ENCODE measurements around the gene ARSJ. TPM values are rescaled to one million over a fixed set of nuclear protein-coding genes. Genes with fewer than 3 reads are reported as not detected.

ARSJ gene
- total RNA-seq, 6 donors from 2014 or later: 5.4 to 29.3 (median 14.8) TPM

DNA sequence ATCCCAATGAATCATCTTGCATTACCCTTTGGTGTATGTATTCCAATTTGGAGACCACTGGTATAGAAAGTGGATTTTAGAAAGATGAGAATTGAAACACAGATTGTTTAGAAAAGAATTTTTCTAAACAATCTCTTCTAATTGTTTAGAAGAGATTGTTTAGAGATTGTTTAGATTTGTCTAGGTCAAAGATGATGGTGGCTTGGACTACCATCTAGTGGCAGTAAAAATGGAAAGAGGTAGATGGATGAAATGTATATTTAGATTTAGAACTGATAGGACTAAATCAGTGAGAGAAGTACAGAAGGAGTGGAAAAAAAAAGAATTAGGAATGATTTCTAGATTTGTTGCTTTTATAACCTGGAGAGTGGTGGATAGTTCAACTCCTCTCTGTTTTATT, 70.6 kb downstream of the ARSJ start:
- DNase-seq (no peak), ATAC-seq (ENCODE audit: low FRiP score in 2 of 2) (no peak)
- Histone ChIP-seq H3K27ac (no peak overlapping the region), H3K9me3 (no peaks in the 10 kb centered on the region), H3K27me3 (no peaks in the 10 kb centered on the region), H3K36me3 (no peaks in the 10 kb centered on the region), H3K4me3 (no peak overlapping the region), H3K4me1 (no peaks in the 10 kb centered on the region)
- TF ChIP-seq POLR2AphosphoS5 (IDR thresholded peaks at IDR 0.05) (no peak), POLR2A (IDR thresholded peaks at IDR 0.05) (no peak), EP300 (IDR thresholded peaks at IDR 0.05) (no peak)
- TF ChIP-seq, protein P1, sequence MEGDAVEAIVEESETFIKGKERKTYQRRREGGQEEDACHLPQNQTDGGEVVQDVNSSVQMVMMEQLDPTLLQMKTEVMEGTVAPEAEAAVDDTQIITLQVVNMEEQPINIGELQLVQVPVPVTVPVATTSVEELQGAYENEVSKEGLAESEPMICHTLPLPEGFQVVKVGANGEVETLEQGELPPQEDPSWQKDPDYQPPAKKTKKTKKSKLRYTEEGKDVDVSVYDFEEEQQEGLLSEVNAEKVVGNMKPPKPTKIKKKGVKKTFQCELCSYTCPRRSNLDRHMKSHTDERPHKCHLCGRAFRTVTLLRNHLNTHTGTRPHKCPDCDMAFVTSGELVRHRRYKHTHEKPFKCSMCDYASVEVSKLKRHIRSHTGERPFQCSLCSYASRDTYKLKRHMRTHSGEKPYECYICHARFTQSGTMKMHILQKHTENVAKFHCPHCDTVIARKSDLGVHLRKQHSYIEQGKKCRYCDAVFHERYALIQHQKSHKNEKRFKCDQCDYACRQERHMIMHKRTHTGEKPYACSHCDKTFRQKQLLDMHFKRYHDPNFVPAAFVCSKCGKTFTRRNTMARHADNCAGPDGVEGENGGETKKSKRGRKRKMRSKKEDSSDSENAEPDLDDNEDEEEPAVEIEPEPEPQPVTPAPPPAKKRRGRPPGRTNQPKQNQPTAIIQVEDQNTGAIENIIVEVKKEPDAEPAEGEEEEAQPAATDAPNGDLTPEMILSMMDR (IDR thresholded peaks at IDR 0.05): no peak

DNA sequence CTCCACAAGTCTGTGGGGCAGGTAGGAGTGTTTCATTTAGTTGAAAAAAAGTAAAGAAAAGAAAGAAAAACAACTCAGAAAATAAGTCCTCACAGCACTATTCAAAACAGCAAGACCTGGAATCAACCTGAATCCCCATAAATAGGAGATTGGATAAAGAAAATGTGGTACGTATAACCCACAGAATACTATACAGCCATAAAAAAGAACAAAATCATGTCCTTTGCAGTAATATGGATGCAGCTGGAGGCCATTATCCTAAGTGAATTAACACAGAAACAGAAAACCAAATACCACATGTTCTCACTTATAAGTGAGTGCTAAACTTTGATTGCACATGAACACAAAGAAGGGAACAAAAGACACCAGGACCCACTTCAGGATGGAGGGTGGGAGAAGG, 71.9 kb downstream of the ARSJ start:
- Histone ChIP-seq H3K4me1 (no peaks in the 10 kb centered on the region), H3K27me3 (no peaks in the 10 kb centered on the region), H3K36me3 (peaks cover 0 to 8% (median 2%) of the 10 kb centered on the region in 4 donors), H3K4me3 (no peak overlapping the region), H3K27ac (no peak overlapping the region), H3K9me3 (no peaks in the 10 kb centered on the region)
- no peak for ATAC-seq (ENCODE audit: low FRiP score in 2 of 2)
- no peak for TF ChIP-seq POLR2AphosphoS5 (IDR thresholded peaks at IDR 0.05)
- no peak for TF ChIP-seq EP300 (IDR thresholded peaks at IDR 0.05)
- TF ChIP-seq POLR2A (IDR thresholded peaks at IDR 0.05): no peak
- TF ChIP-seq, protein P1 (IDR thresholded peaks at IDR 0.05): no peak
- DNase-seq: no peak
- WGBS, 2 donors: 89 to 94% methylated on average over 1 of the region's 1 CpG

DNA sequence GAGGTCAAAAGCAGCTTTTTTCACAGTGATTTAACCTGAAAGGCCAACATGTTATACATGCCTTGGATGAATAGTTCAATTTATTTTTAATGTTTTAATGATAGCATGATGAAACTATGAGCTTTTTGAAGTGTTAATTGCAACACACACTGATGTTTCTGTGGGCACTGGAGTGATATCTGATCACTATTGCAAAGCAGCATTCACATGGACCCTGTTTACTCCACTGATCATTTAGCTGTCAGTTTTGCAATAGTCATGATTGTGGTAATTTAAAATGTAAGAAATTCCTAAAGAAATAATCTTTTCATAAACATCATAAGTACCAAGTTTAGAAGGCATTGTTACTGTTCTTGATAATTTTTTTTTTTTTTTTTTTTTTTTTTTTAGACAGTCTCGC, 74.1 kb downstream of the ARSJ start:
- no peak for DNase-seq
- WGBS, 2 donors: 92 to 95% methylated on average over 1 of the region's 1 CpG
- Histone ChIP-seq H3K27ac (no peak overlapping the region), H3K36me3 (peaks cover 0 to 16% (median 2%) of the 10 kb centered on the region in 4 donors), H3K27me3 (no peaks in the 10 kb centered on the region), H3K4me1 (peaks cover 0 to 8% (median 0%) of the 10 kb centered on the region in 4 donors), H3K4me3 (no peak overlapping the region), H3K9me3 (no peaks in the 10 kb centered on the region)
- TF ChIP-seq POLR2AphosphoS5 (IDR thresholded peaks at IDR 0.05): no peak
- TF ChIP-seq, protein P1 (IDR thresholded peaks at IDR 0.05): no peak
- no peak for ATAC-seq (ENCODE audit: low FRiP score in 2 of 2)

DNA sequence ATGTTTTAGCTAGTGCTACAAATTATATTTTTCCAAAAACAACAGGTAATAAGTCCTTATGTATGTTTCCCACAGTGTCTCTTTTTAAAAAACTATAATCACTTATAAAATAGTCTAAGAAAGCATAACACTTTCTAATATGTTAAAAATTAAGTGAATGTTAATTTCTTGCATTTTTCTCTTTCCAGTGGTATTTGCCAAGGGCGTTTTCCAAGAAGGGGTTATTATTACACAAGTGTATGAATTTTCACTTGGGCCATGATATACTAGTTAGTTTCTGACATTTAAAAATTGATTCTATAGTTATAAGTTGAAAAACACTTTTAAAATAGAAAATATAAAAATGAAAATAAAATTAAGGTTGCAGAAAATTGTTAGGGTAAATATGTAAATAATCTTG, 74.6 kb downstream of the ARSJ start:
- no peak for DNase-seq
- WGBS, 2 donors: 66% methylated on average over 1 of the region's 1 CpG
- peaks cover 0 to 16% (median 2%) of the 10 kb centered on the region in 4 donors for H3K36me3 ChIP-seq
- peaks cover 0 to 8% (median 0%) of the 10 kb centered on the region in 4 donors for H3K4me1 ChIP-seq
- no peaks in the 10 kb centered on the region for H3K9me3 ChIP-seq
- no peak overlapping the region for H3K4me3 ChIP-seq
- no peaks in the 10 kb centered on the region for H3K27me3 ChIP-seq
- no peak for ATAC-seq (ENCODE audit: low FRiP score in 2 of 2)
- no peak overlapping the region for H3K27ac ChIP-seq
- no peak for TF ChIP-seq POLR2AphosphoS5 (IDR thresholded peaks at IDR 0.05)
- TF ChIP-seq EP300 (IDR thresholded peaks at IDR 0.05): no peak
- TF ChIP-seq, protein P1 (IDR thresholded peaks at IDR 0.05): no peak
- TF ChIP-seq POLR2A (IDR thresholded peaks at IDR 0.05): no peak

DNA sequence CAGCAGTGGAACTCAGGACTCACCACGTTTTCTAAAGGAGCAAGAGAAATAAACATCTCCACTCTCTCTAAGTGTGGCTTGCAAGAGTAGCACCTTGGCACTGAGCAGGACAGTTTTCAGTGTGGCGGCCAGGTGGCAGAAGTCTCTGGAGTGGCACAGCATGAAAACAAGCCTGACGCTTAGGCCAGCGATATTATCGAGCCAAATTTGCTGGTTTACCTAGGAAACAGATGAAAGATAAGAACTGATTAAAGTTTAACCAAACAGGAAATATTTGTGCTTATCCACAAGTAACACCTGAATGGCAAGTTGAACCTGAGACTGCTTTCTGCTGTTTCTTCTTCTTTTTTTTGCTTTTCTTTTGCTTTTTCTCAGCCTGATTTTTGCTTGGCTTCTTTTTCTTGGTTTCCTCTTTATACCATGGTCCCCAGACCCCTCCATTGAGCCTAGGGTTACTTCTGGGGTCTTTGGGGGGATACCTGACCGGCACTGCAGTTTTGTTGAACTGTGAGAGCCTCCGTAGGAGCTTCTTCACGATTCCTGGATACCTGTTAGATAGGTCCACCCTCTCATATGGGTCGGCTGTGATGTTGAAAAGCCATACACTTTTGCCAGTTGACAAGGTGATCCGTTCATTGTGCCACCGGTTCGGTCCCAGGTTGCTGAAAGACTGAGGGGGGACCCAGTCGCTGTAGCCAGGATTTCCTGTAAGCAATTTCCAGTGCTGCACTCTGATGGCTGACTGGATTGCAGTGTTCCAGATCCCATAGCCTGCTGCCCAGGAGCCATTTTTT, 77.3 kb downstream of the ARSJ start:
- Histone ChIP-seq H3K4me1 (peaks cover 0 to 8% (median 0%) of the 10 kb centered on the region in 4 donors), H3K27me3 (no peaks in the 10 kb centered on the region), H3K36me3 (peaks cover 0 to 16% (median 2%) of the 10 kb centered on the region in 4 donors), H3K9me3 (no peaks in the 10 kb centered on the region), H3K4me3 (no peak overlapping the region), H3K27ac (peak overlapping the region in 1 of 4 donors; percentile 16)
- 51 to 66% methylated on average over 8 to 13 of the region's 13 CpGs for WGBS, 2 donors
- ATAC-seq (ENCODE audit: low FRiP score in 2 of 2): peak; percentile 68 to 88
- DNase-seq: peak in 1 of 2 donors; percentile 73
- no peak for TF ChIP-seq POLR2AphosphoS5 (IDR thresholded peaks at IDR 0.05)
- TF ChIP-seq EP300 (IDR thresholded peaks at IDR 0.05): no peak
- TF ChIP-seq, protein P1 (IDR thresholded peaks at IDR 0.05): peak in 5 of 6 experiments; percentile 18 to 56 (median 49)
- no peak for TF ChIP-seq POLR2A (IDR thresholded peaks at IDR 0.05)
